Measurements from ENCODE around the gene SMARCD3. TPM values are rescaled to one million over a fixed set of nuclear protein-coding genes. Genes with fewer than 3 reads are reported as not detected.
A peak's percentile ranks its signal among the peaks of the same experiment; 100 is the strongest.

The SMARCD3 gene
- total and polyA plus RNA-seq, 2 experiments from 2014 or later: 3.3 to 4.0 TPM

DNA sequence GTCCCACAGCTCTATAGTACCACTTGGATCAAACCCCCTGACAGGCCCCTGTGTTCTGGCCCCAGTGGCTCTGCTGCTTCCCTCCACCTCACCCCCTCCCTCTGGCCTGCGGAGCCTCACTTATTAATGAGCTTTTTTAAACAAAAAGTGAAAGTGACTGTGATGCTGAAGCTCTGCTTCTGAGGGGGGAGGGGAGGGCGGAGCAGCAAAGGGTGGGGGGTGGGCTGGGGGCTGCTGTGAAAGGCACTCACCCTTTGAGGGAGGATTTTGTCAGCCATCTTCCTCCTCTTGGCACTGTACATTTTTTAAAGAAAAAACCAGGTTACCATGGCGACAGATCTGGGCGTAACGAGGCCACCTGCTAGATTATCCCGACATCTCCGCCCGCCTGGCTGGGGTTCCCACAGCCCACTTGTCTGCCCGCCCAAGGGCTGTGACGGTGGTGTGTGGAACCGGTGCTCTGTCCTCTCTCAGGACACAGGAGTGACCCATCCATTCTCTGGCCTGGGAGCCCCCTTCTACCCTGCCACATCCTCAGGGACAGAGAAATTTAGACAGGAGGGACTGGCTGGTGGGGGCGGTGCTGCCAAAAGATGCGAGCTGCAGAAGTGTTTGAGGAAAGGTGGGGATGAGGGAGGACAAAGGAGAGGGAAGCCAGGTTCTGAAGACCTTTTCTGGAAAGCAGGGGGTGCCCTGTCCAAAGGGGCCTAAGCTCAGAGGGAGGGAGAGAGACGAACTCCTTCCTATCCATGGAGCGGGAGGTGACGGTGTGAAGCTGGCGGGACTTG lies 4.9 kb downstream of the SMARCD3 start:
- peak overlapping the region; percentile 70 for H3K4me2 ChIP-seq
- H3K27ac ChIP-seq (ENCODE audit: low read depth): no peak overlapping the region

DNA sequence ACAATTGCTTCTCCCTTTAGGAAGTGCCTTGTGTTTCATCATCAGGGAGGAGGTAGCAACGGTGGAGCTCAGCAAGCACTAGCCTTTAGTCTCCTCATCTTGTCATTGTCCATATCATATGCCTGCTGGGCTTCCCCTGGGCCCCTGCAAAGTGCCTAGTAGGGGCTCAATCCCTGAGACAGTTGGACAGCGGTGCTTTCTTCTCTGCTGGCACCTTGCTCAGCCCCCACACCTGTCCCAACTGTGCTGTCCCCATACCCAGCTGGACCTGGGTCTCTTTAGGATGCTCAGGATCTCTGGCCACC lies 5.5 kb downstream of the SMARCD3 start:
- peak overlapping the region; percentile 26; the same call in 1 of the 3 replicates for H3K4me3 Mint-ChIP-seq
- peaks cover 25% of the 10 kb centered on the region; the same call in 1 of the 2 replicates for H3K4me1 ChIP-seq (ENCODE audit: insufficient read depth)
- TF ChIP-seq CREB1 (CRISPR knock-in tag; IDR thresholded peaks at IDR 0.05; ENCODE audit: low read depth): no peak
- TF ChIP-seq, protein P1, sequence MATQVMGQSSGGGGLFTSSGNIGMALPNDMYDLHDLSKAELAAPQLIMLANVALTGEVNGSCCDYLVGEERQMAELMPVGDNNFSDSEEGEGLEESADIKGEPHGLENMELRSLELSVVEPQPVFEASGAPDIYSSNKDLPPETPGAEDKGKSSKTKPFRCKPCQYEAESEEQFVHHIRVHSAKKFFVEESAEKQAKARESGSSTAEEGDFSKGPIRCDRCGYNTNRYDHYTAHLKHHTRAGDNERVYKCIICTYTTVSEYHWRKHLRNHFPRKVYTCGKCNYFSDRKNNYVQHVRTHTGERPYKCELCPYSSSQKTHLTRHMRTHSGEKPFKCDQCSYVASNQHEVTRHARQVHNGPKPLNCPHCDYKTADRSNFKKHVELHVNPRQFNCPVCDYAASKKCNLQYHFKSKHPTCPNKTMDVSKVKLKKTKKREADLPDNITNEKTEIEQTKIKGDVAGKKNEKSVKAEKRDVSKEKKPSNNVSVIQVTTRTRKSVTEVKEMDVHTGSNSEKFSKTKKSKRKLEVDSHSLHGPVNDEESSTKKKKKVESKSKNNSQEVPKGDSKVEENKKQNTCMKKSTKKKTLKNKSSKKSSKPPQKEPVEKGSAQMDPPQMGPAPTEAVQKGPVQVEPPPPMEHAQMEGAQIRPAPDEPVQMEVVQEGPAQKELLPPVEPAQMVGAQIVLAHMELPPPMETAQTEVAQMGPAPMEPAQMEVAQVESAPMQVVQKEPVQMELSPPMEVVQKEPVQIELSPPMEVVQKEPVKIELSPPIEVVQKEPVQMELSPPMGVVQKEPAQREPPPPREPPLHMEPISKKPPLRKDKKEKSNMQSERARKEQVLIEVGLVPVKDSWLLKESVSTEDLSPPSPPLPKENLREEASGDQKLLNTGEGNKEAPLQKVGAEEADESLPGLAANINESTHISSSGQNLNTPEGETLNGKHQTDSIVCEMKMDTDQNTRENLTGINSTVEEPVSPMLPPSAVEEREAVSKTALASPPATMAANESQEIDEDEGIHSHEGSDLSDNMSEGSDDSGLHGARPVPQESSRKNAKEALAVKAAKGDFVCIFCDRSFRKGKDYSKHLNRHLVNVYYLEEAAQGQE (IDR thresholded peaks at IDR 0.05; ENCODE audit: unreplicated experiment): no peak
- TF ChIP-seq, protein P2, sequence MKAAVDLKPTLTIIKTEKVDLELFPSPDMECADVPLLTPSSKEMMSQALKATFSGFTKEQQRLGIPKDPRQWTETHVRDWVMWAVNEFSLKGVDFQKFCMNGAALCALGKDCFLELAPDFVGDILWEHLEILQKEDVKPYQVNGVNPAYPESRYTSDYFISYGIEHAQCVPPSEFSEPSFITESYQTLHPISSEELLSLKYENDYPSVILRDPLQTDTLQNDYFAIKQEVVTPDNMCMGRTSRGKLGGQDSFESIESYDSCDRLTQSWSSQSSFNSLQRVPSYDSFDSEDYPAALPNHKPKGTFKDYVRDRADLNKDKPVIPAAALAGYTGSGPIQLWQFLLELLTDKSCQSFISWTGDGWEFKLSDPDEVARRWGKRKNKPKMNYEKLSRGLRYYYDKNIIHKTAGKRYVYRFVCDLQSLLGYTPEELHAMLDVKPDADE (IDR thresholded peaks at IDR 0.05): no peak

More for the DNA sequence above, 4.9 kb downstream of the SMARCD3 start:
- H3K27me3 Mint-ChIP-seq (ENCODE audit: insufficient read depth, low read depth, poor library complexity): peaks cover 46% of the 10 kb centered on the region
- no peaks in the 10 kb centered on the region for H3K79me2 ChIP-seq (replicated peaks; ENCODE audit: insufficient read depth)
- H2AFZ ChIP-seq: no peak overlapping the region
- no peaks in the 10 kb centered on the region for H4K20me1 ChIP-seq (replicated peaks; ENCODE audit: insufficient read depth)
- ATAC-seq (no peak), DNase-seq (ENCODE audit: low spot score) (no peak)
- H3K27me3 ChIP-seq (ENCODE audit: insufficient read depth): peaks cover 47% of the 10 kb centered on the region
- H3K9me2 ChIP-seq (ENCODE audit: insufficient read depth): no peaks in the 10 kb centered on the region
- TF ChIP-seq STAT1 (IDR thresholded peaks at IDR 0.05; ENCODE audit: unreplicated experiment) (no peak), EZH2phosphoT487 (IDR thresholded peaks at IDR 0.05; ENCODE audit: unreplicated experiment) (no peak), EZH2 (IDR thresholded peaks at IDR 0.05; ENCODE audit: low read depth, unreplicated experiment) (no peak), CREB1 (CRISPR knock-in tag; IDR thresholded peaks at IDR 0.05; ENCODE audit: low read depth) (no peak), POLR2AphosphoS5 (IDR thresholded peaks at IDR 0.05; ENCODE audit: low read depth) (no peak), ZNF114 (CRISPR knock-in tag; IDR thresholded peaks at IDR 0.05) (no peak), NANOG (IDR thresholded peaks at IDR 0.05; ENCODE audit: borderline replicate concordance) (no peak), JUNB (IDR thresholded peaks at IDR 0.05; ENCODE audit: unreplicated experiment) (no peak)
- TF ChIP-seq, protein P1 (IDR thresholded peaks at IDR 0.05; ENCODE audit: unreplicated experiment): no peak
- H3K9me3 Mint-ChIP-seq: no peaks in the 10 kb centered on the region; the same call in 2 of the 3 replicates
- no peaks in the 10 kb centered on the region for H3K36me3 ChIP-seq (ENCODE audit: insufficient read depth)
- H3K4me3 ChIP-seq: peak overlapping the region; percentile 29; the same call in 1 of the 2 replicates
- H3F3A ChIP-seq (replicated peaks; ENCODE audit: low read depth): 0 out of 2 replicates have a peak, but pooled peaks cover 5% of the 10 kb centered on the region
- peaks cover 2% of the 10 kb centered on the region; the same call in 2 of the 3 replicates for H3K36me3 Mint-ChIP-seq (ENCODE audit: low read depth)
- H3K27ac Mint-ChIP-seq: no peak overlapping the region
- peak overlapping the region; percentile 26; the same call in 2 of the 3 replicates for H3K4me3 Mint-ChIP-seq
- peaks cover 25% of the 10 kb centered on the region; the same call in 1 of the 2 replicates for H3K4me1 ChIP-seq (ENCODE audit: insufficient read depth)
- H3K4me1 Mint-ChIP-seq: peaks cover 56% of the 10 kb centered on the region

More for the DNA sequence above, 5.5 kb downstream of the SMARCD3 start:
- peaks cover 4% of the 10 kb centered on the region; the same call in 1 of the 2 replicates for H4K20me1 ChIP-seq (replicated peaks; ENCODE audit: insufficient read depth)
- H3K9me2 ChIP-seq (ENCODE audit: insufficient read depth): no peaks in the 10 kb centered on the region
- no peak overlapping the region for H2AFZ ChIP-seq
- Mint-ChIP-seq H3K9me3 (no peaks in the 10 kb centered on the region; the same call in 2 of the 3 replicates), H3K27me3 (ENCODE audit: insufficient read depth, low read depth, poor library complexity) (peaks cover 41% of the 10 kb centered on the region), H3K4me1 (peaks cover 53% of the 10 kb centered on the region), H3K27ac (no peak overlapping the region), H3K36me3 (ENCODE audit: low read depth) (peaks cover 2% of the 10 kb centered on the region; the same call in 2 of the 3 replicates)
- no peak overlapping the region for H3K27ac ChIP-seq (ENCODE audit: low read depth)
- peaks cover 41% of the 10 kb centered on the region for H3K27me3 ChIP-seq (ENCODE audit: insufficient read depth)
- H3K79me2 ChIP-seq (replicated peaks; ENCODE audit: insufficient read depth): no peaks in the 10 kb centered on the region
- H3F3A ChIP-seq (replicated peaks; ENCODE audit: low read depth): 0 out of 2 replicates have a peak, but pooled peaks cover 5% of the 10 kb centered on the region
- H3K4me3 ChIP-seq: no peak overlapping the region
- peak overlapping the region; percentile 70; the same call in 1 of the 2 replicates for H3K4me2 ChIP-seq
- DNase-seq (ENCODE audit: low spot score): no peak
- ATAC-seq: no peak
- H3K36me3 ChIP-seq (ENCODE audit: insufficient read depth): no peaks in the 10 kb centered on the region

All from GM23338 (cell line).